ENCODE measurements around the gene HOXD8.

DNA sequence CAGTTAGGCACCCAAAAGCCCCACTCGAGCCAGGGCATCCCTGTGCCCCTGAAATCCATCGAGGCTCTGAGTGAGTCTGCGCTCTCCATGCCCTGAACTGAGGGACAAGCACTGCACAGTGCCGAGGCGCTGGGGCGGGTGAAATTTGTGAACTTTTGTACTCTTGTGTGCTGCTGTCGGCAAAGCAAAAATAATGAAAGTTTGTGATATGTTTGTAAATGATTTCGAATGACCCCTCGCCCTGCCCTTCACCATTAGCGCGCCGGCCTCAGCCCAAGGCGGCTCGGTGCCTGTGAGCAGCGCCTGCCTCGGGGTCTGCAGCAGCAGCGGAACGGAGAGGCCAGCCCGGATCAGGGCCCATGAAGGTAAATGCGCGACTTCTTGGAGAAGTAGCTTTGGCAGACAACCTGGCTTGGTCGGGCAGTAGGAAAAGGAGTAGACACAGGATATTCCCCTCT is 20.0 kb downstream of the HOXD8 start:
- no peak for TF ChIP-seq FOXK2 (IDR thresholded peaks at IDR 0.05)
- TF ChIP-seq ELF4 (IDR thresholded peaks at IDR 0.05) = no peak
- TF ChIP-seq TARDBP (IDR thresholded peaks at IDR 0.05) = no peak
- TF ChIP-seq SUZ12 (IDR thresholded peaks at IDR 0.05) = no peak
- TF ChIP-seq, protein P1, sequence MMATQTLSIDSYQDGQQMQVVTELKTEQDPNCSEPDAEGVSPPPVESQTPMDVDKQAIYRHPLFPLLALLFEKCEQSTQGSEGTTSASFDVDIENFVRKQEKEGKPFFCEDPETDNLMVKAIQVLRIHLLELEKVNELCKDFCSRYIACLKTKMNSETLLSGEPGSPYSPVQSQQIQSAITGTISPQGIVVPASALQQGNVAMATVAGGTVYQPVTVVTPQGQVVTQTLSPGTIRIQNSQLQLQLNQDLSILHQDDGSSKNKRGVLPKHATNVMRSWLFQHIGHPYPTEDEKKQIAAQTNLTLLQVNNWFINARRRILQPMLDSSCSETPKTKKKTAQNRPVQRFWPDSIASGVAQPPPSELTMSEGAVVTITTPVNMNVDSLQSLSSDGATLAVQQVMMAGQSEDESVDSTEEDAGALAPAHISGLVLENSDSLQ (IDR thresholded peaks at IDR 0.05) = no peak
- TF ChIP-seq FOXA1 (IDR thresholded peaks at IDR 0.05) = no peak
- TF ChIP-seq BHLHE40 (IDR thresholded peaks at IDR 0.05; ENCODE audit: borderline replicate concordance) = no peak
- no peak for TF ChIP-seq FOXM1 (IDR thresholded peaks at IDR 0.05; ENCODE audit: borderline replicate concordance)
- TF ChIP-seq SP1 (IDR thresholded peaks at IDR 0.05) = no peak
- no peak for TF ChIP-seq ZNF384 (IDR thresholded peaks at IDR 0.05)
- no peak for TF ChIP-seq HDGF (IDR thresholded peaks at IDR 0.05; ENCODE audit: borderline replicate concordance)
